NB4 (cell line): ENCODE results near the gene WRNIP1.

Experiments used
- TF ChIP-seq, protein P1 (sequence below): IDR thresholded peaks from one replicate; pipeline ENCODE4 v1.5.1; 2012; ENCODE audit warnings: low read depth, low read length
- TF ChIP-seq, protein P2 (sequence below): IDR thresholded peaks from 2 replicates; pipeline ENCODE4 v1.6.1; 2011; ENCODE audit warnings: low read depth, low read length

DNA sequence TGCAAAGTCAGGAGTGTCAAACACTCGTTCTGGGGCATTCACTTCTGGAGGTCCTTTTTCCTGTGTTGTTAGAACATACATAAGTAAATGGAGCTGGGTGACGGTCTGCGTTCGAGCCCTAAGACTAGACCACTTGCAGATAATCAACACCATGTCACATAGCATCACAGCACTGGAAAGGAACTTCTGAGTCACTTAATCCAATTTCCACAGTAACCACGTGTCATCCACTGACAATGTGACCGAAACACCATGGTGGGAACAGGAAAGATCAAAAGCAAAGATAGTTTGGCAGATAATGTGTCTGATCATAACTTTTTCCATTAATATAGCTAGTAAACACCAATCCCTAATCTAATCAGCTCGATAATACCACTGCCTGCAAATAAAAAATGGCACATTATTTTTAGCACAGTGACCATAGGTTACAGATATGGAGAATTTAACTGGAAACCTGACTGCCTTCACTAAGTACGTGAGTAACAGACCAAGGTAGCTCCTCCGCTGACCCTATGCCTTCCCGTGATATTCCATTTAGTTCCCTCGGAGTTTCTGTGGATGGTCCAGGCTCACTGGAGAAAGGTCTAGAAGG lies 34.8 kb downstream of the WRNIP1 start:
- TF ChIP-seq, protein P1, sequence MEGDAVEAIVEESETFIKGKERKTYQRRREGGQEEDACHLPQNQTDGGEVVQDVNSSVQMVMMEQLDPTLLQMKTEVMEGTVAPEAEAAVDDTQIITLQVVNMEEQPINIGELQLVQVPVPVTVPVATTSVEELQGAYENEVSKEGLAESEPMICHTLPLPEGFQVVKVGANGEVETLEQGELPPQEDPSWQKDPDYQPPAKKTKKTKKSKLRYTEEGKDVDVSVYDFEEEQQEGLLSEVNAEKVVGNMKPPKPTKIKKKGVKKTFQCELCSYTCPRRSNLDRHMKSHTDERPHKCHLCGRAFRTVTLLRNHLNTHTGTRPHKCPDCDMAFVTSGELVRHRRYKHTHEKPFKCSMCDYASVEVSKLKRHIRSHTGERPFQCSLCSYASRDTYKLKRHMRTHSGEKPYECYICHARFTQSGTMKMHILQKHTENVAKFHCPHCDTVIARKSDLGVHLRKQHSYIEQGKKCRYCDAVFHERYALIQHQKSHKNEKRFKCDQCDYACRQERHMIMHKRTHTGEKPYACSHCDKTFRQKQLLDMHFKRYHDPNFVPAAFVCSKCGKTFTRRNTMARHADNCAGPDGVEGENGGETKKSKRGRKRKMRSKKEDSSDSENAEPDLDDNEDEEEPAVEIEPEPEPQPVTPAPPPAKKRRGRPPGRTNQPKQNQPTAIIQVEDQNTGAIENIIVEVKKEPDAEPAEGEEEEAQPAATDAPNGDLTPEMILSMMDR, result no peak
- TF ChIP-seq, protein P2, sequence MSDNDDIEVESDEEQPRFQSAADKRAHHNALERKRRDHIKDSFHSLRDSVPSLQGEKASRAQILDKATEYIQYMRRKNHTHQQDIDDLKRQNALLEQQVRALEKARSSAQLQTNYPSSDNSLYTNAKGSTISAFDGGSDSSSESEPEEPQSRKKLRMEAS, result no peak
